GM18508 (cell line): Measurements from ENCODE around the gene TC2N.
"Not testable (repeated sequence)": the region's sequence is repeated elsewhere in the genome, so short reads cannot be mapped to it uniquely, and the experiment has no call there.

ENCODE experiments used
- ATAC-seq: cut with Tn5 transposase; IDR thresholded peaks from one replicate; pipeline ENCODE4 v1.9.1; 2021; ENCODE audit warnings: moderate number of reproducible peaks; ENCODE audit not compliant: insufficient read depth, unreplicated experiment

The TC2N gene

GRCh38 chr14:91867316-91867988, at the start of gene TC2N:
TSS of gene TC2N (minus strand) at chr14:91867536. CDS start at chr14:91813769, 53,767 bp downstream.
- no peak for ATAC-seq

- ATAC-seq = no peak
Observed at GRCh38 chr14:91912035-91912434, 44.7 kb upstream of the TC2N start.

- no peak for ATAC-seq
Observed at GRCh38 chr14:91911474-91912032, 44.2 kb upstream of the TC2N start.

DNA sequence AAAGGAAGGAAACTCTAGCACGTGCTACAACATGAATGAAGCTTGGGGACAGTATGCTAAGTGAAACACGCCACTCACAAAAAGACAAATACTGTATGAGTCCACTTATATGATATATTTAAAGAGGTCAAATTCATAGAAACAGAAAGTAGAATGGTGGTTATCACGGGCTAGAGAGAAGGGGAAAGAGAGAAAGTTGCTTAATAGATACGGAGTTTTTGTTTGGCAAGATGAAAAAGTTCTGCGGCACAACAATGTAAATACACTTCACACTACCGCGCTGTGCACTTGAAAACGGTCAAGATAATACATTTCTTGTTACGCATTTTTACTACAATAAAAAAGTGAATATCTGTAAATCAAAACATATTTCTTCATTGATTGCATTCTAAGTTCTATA, 42.9 kb upstream of the TC2N start:
- no peak for ATAC-seq

DNA sequence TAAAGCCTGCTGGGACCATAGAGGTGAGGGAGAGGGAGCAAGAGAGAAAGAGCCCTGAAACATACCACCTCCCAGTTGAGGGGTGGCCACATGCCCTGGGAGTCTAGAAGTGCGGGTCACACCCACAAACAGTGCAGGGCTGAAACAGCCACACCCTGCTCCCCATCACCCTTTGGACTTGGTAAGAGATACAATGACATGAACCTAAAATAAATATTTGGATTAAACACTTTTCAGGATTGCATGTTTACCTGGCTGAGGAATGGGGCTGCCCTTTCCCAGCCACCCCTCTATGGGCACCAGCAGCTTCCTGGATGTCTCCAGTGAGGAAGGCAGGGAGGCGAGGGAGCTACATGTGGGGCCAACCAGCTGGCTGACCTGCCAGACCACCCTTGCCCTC, 39.0 kb upstream of the TC2N start:
- ATAC-seq = no peak

DNA sequence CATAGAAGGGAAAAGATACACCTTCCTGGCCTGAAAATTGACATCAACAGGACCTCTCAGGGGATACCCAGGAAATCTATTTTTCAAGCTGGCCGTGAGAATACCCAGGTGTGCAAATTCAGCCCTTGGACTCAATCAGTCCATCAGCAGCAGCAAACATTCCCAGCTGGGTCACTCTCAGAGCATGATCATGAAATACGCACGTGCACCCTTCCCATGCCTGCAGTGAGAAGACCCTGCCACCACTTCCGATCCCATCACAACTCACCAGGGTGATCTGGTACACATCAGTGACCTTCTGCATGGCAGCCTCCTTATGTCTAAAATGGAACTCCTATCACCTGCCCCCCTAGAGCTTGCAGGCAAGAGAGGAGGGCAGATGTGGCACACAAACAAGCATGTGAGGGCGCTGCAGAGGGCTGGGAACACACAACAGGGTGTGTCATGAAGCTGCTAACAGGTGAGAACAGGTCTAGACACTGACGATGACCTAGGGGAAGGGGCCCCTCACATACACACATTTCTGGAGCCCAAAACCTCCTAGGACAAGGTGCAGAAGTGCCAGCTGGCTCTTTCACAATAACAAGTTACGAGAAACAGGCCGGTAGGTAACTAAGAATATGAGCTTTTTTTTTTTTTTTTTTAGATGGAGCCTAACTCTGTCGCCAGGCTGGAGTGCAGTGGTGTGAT, 37.8 kb upstream of the TC2N start:
- no peak for ATAC-seq

- ATAC-seq = no peak
Observed at GRCh38 chr14:91904483-91904882, 37.1 kb upstream of the TC2N start.

GRCh38 chr14:91903070-91903469, 35.7 kb upstream of the TC2N start:
- no peak for ATAC-seq

DNA sequence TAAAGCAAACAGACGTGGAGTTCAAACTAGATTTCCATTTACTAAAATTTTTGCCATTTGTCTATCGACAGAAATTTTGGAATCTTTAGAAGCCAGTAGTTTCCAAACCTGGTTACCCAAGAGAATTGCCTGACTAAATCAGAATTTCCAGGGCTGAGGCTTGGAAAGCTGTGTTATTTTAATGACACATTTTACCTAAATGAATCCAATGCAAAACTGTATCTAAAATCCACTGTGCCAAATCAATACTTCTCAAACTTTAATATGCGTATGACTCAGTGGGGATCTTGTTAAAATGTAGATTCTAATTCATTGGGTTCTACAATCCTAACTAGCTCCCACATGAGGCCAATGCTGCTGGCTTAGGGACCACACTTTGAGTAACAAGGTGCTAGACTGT, 35.0 kb upstream of the TC2N start:
- no peak for ATAC-seq

- ATAC-seq = no peak
Observed at GRCh38 chr14:91901449-91902226, 34.3 kb upstream of the TC2N start.

DNA sequence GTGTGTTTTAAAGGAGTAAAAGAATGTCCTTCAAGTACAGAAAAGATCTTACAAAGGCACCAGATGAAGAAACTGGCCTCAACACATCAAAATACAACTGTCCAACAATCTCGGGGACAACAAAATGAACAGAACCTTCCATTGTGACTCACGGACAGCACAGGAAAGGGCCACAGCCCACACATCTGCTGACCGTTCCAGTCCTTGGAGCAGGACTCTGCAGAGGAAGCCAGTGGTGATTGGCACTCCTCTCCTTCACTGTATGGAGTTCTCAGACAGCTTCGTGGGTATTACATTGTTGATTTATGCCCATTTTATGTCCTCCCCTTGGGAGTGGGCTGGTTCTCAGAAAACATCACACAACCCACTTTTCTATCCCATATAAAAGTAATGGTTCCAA, 32.5 kb upstream of the TC2N start:
- ATAC-seq = no peak

GRCh38 chr14:91899213-91899612, 31.9 kb upstream of the TC2N start:
- ATAC-seq = no peak

GRCh38 chr14:91898372-91898771, 31.0 kb upstream of the TC2N start:
- no peak for ATAC-seq

GRCh38 chr14:91897716-91898115, 30.4 kb upstream of the TC2N start:
- not testable (repeated sequence) for ATAC-seq

GRCh38 chr14:91897106-91897701, 29.9 kb upstream of the TC2N start:
- no peak for ATAC-seq

DNA sequence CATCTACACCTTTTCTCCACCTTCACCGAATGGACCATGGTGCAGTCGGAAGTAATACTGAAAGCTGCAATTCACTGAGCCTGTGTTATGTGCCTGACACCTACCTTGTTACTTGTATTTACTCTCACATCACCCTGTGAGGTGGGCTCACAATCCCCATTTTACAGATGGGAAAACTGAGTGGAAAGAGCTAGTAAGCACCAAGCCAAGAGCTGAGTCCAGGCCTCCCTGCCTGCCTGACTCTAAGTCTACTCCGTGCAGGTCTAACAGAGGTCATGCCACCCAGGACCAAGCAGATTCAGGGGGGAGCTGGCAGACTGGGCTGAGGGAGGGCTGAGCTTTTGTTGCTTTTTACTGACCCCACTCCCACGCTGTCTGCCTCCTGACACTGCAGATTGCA, 29.1 kb upstream of the TC2N start:
- no peak for ATAC-seq

GRCh38 chr14:91893669-91894068, 26.3 kb upstream of the TC2N start:
- no peak for ATAC-seq

DNA sequence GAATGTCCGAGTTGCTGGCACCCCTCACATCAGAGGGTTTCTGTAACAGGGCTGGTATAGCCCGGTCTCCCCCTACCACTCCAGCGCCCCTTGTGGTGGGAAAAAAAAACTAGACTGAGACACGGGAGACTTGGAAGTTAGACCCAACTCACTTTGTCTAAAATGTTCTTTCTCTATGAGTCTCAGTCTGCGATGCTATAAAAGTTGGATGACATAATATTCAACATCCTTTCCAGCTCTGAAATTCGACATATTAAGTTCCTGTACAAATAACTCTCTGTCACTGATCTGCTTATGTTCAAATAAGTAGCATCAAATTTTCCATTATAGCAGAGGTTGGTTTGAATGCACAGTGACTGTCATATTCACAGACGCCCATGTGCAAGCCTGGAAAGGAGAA, 25.7 kb upstream of the TC2N start:
- no peak for ATAC-seq

GRCh38 chr14:91891721-91892220, 24.4 kb upstream of the TC2N start:
- ATAC-seq = no peak

GRCh38 chr14:91891101-91891500, 23.8 kb upstream of the TC2N start:
- no peak for ATAC-seq
